RPMI8226 (cell line): ENCODE data around the gene C3orf22.
A peak's percentile ranks its signal among the peaks of the same experiment; 100 is the strongest.

Source experiments
- DNase-seq: peaks from one replicate; pipeline ENCODE4 v3.0.0-alpha.2; 2015

C3orf22 gene

GRCh38 chr3:126527006-126527405, 31.7 kb downstream of the C3orf22 start:
- DNase-seq = no peak

- DNase-seq = no peak
Observed at GRCh38 chr3:126526668-126527005, 32.1 kb downstream of the C3orf22 start.

GRCh38 chr3:126525853-126526667, 32.7 kb downstream of the C3orf22 start:
- DNase-seq = no peak

GRCh38 chr3:126525091-126525852, 33.5 kb downstream of the C3orf22 start:
- DNase-seq = no peak

- no peak for DNase-seq
Observed at GRCh38 chr3:126524429-126524988, 34.2 kb downstream of the C3orf22 start.

- DNase-seq = peak; percentile 70
Observed at GRCh38 chr3:126523745-126524428, 34.8 kb downstream of the C3orf22 start, which contains the start of gene CHST13. Gene CHST13, plus strand, starts transcription at chr3:126524155. Its CDS starts 178 bp downstream, at chr3:126524333.

- DNase-seq = peak; percentile 37
Observed at GRCh38 chr3:126522363-126522788, 36.4 kb downstream of the C3orf22 start.

GRCh38 chr3:126521122-126521891, 37.4 kb downstream of the C3orf22 start:
- DNase-seq = no peak

- DNase-seq = peak; percentile 50
Observed at GRCh38 chr3:126519506-126520455, 39.0 kb downstream of the C3orf22 start.

GRCh38 chr3:126518779-126519177, 40.0 kb downstream of the C3orf22 start:
- no peak for DNase-seq

- peak; percentile 52 for DNase-seq
Observed at GRCh38 chr3:126517986-126518778, 40.5 kb downstream of the C3orf22 start.

GRCh38 chr3:126517291-126517951, 41.3 kb downstream of the C3orf22 start, which contains the start of gene UROC1:
Gene UROC1, minus strand, starts transcription at chr3:126517773. Its CDS starts 54 bp downstream, at chr3:126517719.
- no peak for DNase-seq

- DNase-seq = no peak
Observed at GRCh38 chr3:126516936-126517290, 41.8 kb downstream of the C3orf22 start.

- no peak for DNase-seq
Observed at GRCh38 chr3:126516152-126516935, 42.4 kb downstream of the C3orf22 start.

- DNase-seq = no peak
Observed at GRCh38 chr3:126515066-126515706, 43.5 kb downstream of the C3orf22 start.

GRCh38 chr3:126514161-126514560, 44.6 kb downstream of the C3orf22 start:
- DNase-seq = no peak

- DNase-seq = peak; percentile 67
Observed at GRCh38 chr3:126512916-126513650, 45.6 kb downstream of the C3orf22 start.
